Ovary (tissue), 9 donors: Measurements from ENCODE around the gene KMT5C. TPM values are rescaled to one million over a fixed set of nuclear protein-coding genes. Genes with fewer than 3 reads are reported as not detected.

Source experiments
- DNase-seq, 5 donors: peaks; one replicate each; pipeline ENCODE4 v3.0.0-alpha.2; 2019 to 2020
- H3K27ac ChIP-seq, 2 donors: fragments of 200-600 bp; one replicate each; pipeline versions ENCODE4 v1.5.1 to v1.8.0; 2019 to 2022
- H3K27me3 ChIP-seq: fragments of 200-600 bp; one replicate; pipeline ENCODE4 v1.8.0; 2022
- H3K36me3 ChIP-seq: fragments of 200-600 bp; sonication (generic); one replicate; pipeline ENCODE4 v1.5.1; 2019
- H3K4me1 ChIP-seq: one replicate; pipeline ENCODE4 v1.8.1; 2013; ENCODE audit warnings: mild to moderate bottlenecking, moderate library complexity; ENCODE audit not compliant: insufficient read depth
- H3K4me3 ChIP-seq: fragments of 200-600 bp; sonication (generic); one replicate; pipeline ENCODE4 v1.5.1; 2017
- H3K9me3 ChIP-seq, 2 donors: fragments of 200-600 bp in 1 of 2; sonication (generic) in 1 of 2; one replicate each; pipeline versions ENCODE4 v1.5.1 to v1.8.1; 2013 to 2019; ENCODE audit warnings: mild to moderate bottlenecking in 1 of 2, moderate library complexity in 1 of 2
- EP300 ChIP-seq: sonication (generic); formaldehyde crosslinking; IDR thresholded peaks from one replicate; pipeline ENCODE4 v1.6.1; 2017; ENCODE audit warnings: antibody characterized with exemption
- POLR2A ChIP-seq: fragments of 450-650 bp; IDR thresholded peaks from one replicate; pipeline ENCODE4 v1.6.1; 2017; ENCODE audit warnings: antibody characterized with exemption, mild to moderate bottlenecking, moderate library complexity
- WGBS, 3 donors: extraction: QIAGEN DNeasy Blood & Tissue Kit in 1 of 3; methylation state at CpG; one replicate each; pipeline versions ENCODE4 v1.1.5 to v1.1.7; 2013 to 2017; 5-methylcytosine and 5-hydroxymethylcytosine counted together
- intact Hi-C, 4 donors: fragments of 100-400 bp; cut with DNase I; formaldehyde crosslinking; loops; one replicate each; pipeline versions ENCODE4 v1.11.0 to v1.15.1; 2022 to 2023
- polyA plus RNA-seq, 2 donors: library from polyadenylated mRNA; stranded (reverse); fragments of 200-250 nt in 1 of 2; fragments of 350-450 nt in 1 of 2; fragmentation: Illumina TruSeq in 1 of 2; extraction: RNeasy Lipid Tissue Mini Kit (QIAGEN cat#74804) in 1 of 2; gene quantifications; one replicate each; pipeline ENCODE4 v1.2.3, GENCODE V29; 2013 to 2014
- total RNA-seq, 7 donors: library from RNA; depleted of rRNA in 2 of 7; stranded (reverse); fragments of >200 nt in 2 of 7; fragmentation: NEBNext Ultra II Directional in 3 of 7; extraction: Animal tissue kit (Norgen Biotek cat#: 25700) in 3 of 7; gene quantifications; one replicate each; pipeline versions ENCODE4 v1.1.0 to v1.2.4, GENCODE V29; 2016 to 2023
- TF ChIP-seq, protein P1 (sequence below), 3 donors: fragments of 450-650 bp in 2 of 3; fragments of 200-600 bp in 1 of 3; IDR thresholded peaks; one replicate each; pipeline versions ENCODE4 v1.5.1 to v1.8.0; 2016 to 2022; ENCODE audit warnings: antibody characterized with exemption in 3 of 3, mild to moderate bottlenecking in 1 of 3
- donor health status: DM: no; HTN: no; CAD: no; lungs with moderate emphysema.
- donor health status: DM: no; HTN: no; CAD: no.
- donor health status: Bipolar disorder and iron deficiency.
- donor health status: DM: yes; HTN: yes; CAD: no.
- donor health status: DM: no; HTN: no; CAD: no.
- donor health status: DM: yes; HTN: yes; CAD: no.

The KMT5C gene
- total and polyA plus RNA-seq, 9 donors, result 0.37 to 26.2 (median 11.9) TPM

- Histone ChIP-seq H3K4me3 (peak overlapping the region; percentile 93), H3K27me3 (no peaks in the 10 kb centered on the region), H3K4me1 (peaks cover 9% of the 10 kb centered on the region), H3K27ac (no peak overlapping the region), H3K9me3 (no peaks in the 10 kb centered on the region), H3K36me3 (no peaks in the 10 kb centered on the region)
- TF ChIP-seq, protein P1, sequence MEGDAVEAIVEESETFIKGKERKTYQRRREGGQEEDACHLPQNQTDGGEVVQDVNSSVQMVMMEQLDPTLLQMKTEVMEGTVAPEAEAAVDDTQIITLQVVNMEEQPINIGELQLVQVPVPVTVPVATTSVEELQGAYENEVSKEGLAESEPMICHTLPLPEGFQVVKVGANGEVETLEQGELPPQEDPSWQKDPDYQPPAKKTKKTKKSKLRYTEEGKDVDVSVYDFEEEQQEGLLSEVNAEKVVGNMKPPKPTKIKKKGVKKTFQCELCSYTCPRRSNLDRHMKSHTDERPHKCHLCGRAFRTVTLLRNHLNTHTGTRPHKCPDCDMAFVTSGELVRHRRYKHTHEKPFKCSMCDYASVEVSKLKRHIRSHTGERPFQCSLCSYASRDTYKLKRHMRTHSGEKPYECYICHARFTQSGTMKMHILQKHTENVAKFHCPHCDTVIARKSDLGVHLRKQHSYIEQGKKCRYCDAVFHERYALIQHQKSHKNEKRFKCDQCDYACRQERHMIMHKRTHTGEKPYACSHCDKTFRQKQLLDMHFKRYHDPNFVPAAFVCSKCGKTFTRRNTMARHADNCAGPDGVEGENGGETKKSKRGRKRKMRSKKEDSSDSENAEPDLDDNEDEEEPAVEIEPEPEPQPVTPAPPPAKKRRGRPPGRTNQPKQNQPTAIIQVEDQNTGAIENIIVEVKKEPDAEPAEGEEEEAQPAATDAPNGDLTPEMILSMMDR (IDR thresholded peaks at IDR 0.05), result no peak
- TF ChIP-seq POLR2A, result no peak
- no peak for TF ChIP-seq EP300
- 74 to 80% (median 79%) methylated on average over 39 to 50 of the region's 50 CpGs for WGBS, 3 donors
- intact Hi-C loops, result loop anchor here in 1 of 4 donors (5.0 kb wide), 1 partner anchor 40 kb away; the partner anchor contains the start of gene TMEM238
- peak in 1 of 5 donors; percentile 46 for DNase-seq
Measured at GRCh38 chr19:55341595-55342531, 2.2 kb downstream of the KMT5C start.

DNA sequence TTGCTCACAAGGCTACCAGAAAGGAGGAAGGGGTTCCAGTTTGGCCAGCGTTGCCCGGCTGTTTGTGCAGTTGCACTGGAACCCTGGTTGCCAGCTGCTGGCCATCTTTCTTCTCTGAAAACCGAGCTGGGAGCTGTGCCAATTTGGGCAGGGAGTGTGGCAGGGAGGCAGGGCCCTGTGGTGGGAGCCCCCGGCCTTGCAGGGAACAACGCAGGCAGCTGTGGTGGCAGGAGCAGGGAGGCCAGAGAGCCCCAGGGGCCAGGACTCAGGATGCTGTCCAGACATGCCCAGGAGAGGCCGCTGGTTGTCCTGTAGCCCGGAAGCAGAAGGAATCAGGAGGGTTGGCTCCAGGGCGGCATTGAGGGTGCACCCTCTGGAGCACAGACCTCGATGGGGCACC, 4.8 kb downstream of the KMT5C start:
- TF ChIP-seq EP300, result no peak
- no peak for TF ChIP-seq POLR2A
- TF ChIP-seq, protein P1 (IDR thresholded peaks at IDR 0.05), result no peak
- intact Hi-C loops, result loop anchor here in 1 of 4 donors (5.0 kb wide), 1 partner anchor 38 kb away; the partner anchor contains the start of gene TMEM238
- H3K27me3 ChIP-seq, result no peaks in the 10 kb centered on the region
- H3K4me3 ChIP-seq, result no peak overlapping the region
- no peaks in the 10 kb centered on the region for H3K36me3 ChIP-seq
- no peak overlapping the region for H3K27ac ChIP-seq
- H3K4me1 ChIP-seq, result peaks cover 7% of the 10 kb centered on the region
- no peaks in the 10 kb centered on the region for H3K9me3 ChIP-seq
- 73 to 77% (median 75%) methylated on average over 9 of the region's 9 CpGs for WGBS, 3 donors
- peak in 1 of 5 donors; percentile 30 for DNase-seq

- Histone ChIP-seq H3K9me3 (no peaks in the 10 kb centered on the region), H3K27ac (no peak overlapping the region), H3K4me1 (peaks cover 6% of the 10 kb centered on the region), H3K36me3 (no peaks in the 10 kb centered on the region), H3K27me3 (no peaks in the 10 kb centered on the region), H3K4me3 (no peak overlapping the region)
- intact Hi-C loops, result no loop called here
- 78 to 84% (median 80%) methylated on average over 22 of the region's 22 CpGs for WGBS, 3 donors
- no peak for DNase-seq
- TF ChIP-seq POLR2A, result no peak
- TF ChIP-seq EP300, result no peak
- TF ChIP-seq, protein P1 (IDR thresholded peaks at IDR 0.05), result no peak
Measured at GRCh38 chr19:55345101-55345817, 5.6 kb downstream of the KMT5C start.
